BLaER1 (cell line): ENCODE measurements around the gene NRROS.
A peak's percentile ranks its signal among the peaks of the same experiment; 100 is the strongest.

Experiments
- H3K27ac ChIP-seq: shearing (Covaris generic); formaldehyde crosslinking; 2 replicates; pipeline ENCODE4 v1.8.1; 2022
- H3K27me3 ChIP-seq: shearing (Covaris generic); formaldehyde crosslinking; 2 replicates; pipeline ENCODE4 v1.8.1; 2022
- H3K36me3 ChIP-seq: shearing (Covaris generic); formaldehyde crosslinking; 2 replicates; pipeline ENCODE4 v1.8.1; 2022
- H3K4me1 ChIP-seq: shearing (Covaris generic); formaldehyde crosslinking; 2 replicates; pipeline ENCODE4 v1.8.1; 2022
- H3K4me2 ChIP-seq: shearing (Covaris generic); formaldehyde crosslinking; 2 replicates; pipeline ENCODE4 v1.8.1; 2022
- H3K4me3 ChIP-seq: shearing (Covaris generic); formaldehyde crosslinking; 2 replicates; pipeline ENCODE4 v1.8.1; 2022
- H3K9ac ChIP-seq: shearing (Covaris generic); formaldehyde crosslinking; 2 replicates; pipeline ENCODE4 v1.8.1; 2022
- H3K9me3 ChIP-seq: shearing (Covaris generic); formaldehyde crosslinking; 2 replicates; pipeline ENCODE4 v1.8.1; 2022
- H4K20me1 ChIP-seq: shearing (Covaris generic); formaldehyde crosslinking; 2 replicates; pipeline ENCODE4 v1.8.1; 2022
- Cebpa-rat ChIP-seq: shearing (Covaris generic); IDR thresholded peaks from 2 replicates; pipeline ENCODE4 v1.8.1; 2022

Gene NRROS

DNA sequence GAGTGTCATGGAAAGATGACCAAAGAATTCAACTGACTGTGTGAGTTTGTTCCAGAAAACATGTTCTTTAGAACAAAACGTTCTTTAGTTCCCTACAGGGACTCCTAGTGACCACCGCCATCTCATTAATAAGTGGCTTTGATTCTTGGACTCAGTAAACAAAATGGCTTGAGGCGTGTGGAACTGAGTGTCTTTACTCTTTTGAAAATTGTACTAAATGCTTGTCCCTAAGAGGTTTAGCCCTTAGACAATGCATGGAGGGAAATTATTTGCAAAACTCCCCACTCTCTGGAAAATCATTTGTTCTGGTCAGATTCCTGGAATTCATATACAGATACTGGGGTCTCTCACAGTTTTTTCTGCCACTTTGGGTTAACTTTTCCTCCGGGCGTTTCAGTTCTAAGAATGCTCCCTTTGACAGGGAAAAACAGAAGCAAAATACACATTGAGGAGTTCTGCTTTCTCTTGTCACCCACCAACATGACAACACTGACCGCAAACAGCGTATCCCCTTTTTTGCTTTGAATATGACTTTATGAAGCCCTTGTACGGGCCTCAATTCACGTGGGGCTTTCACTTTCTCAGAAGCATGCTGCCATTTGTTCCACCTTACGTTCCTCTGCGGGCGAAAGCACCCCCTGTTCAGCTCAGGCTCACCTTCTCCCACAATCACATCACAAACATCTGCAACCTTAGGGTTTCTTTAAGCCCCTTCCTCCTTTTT lies 15.3 kb upstream of the NRROS start:
- no peak for TF ChIP-seq Cebpa-rat
- no peaks in the 10 kb centered on the region for H3K27me3 ChIP-seq
- no peaks in the 10 kb centered on the region for H4K20me1 ChIP-seq
- no peak overlapping the region for H3K4me3 ChIP-seq
- H3K4me2 ChIP-seq: peak overlapping the region; percentile 51
- no peaks in the 10 kb centered on the region for H3K9me3 ChIP-seq
- no peaks in the 10 kb centered on the region for H3K36me3 ChIP-seq
- peaks cover 27% of the 10 kb centered on the region for H3K4me1 ChIP-seq
- H3K27ac ChIP-seq: 0 out of 2 replicates have a peak overlapping the region, but pooled peaks have one; percentile 52
- H3K9ac ChIP-seq: no peak overlapping the region

DNA sequence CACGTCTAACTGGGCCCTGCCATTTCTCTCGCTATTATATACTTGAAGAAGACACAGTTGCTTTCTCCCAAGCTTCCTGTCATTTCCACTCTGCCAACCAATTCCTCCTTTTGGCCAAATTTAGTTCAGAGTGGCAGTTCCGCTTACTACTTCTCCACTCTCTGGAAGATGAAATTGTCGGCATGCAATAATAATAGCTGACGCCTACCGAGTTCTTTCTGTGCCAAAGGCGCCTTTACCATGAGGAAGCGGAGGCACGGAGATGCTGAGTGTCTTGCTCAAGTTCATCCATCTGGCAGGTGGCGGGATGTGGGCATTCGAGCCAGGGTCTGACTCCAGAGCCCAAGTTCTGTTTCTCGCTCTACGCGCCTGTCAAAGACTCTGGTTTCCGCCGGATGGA lies 14.6 kb upstream of the NRROS start:
- Histone ChIP-seq H3K9me3 (no peaks in the 10 kb centered on the region), H3K4me3 (no peak overlapping the region), H3K27ac (no peak overlapping the region), H3K9ac (no peak overlapping the region), H4K20me1 (no peaks in the 10 kb centered on the region), H3K27me3 (no peaks in the 10 kb centered on the region), H3K4me1 (peaks cover 34% of the 10 kb centered on the region), H3K36me3 (no peaks in the 10 kb centered on the region), H3K4me2 (peak overlapping the region; percentile 51)
- no peak for TF ChIP-seq Cebpa-rat

DNA sequence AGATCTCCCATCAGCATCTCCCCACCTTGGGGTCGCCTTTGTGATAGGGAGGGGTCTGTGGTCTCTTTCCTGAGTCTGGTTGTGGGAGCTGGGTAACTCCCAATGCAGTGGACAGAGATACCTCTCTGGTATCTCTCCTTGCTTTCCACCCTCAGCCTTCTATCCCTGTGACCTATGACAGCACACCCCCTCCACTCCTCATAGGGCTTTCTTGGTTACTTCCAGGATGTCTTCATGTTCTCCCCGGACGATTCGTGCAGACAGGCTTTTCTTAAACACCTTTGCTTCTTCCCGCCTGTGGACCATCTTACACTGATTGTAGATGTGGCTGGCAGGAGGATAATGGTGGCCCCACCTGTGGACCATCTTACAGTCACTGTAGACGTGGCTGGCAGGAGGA lies 14.2 kb upstream of the NRROS start:
- Histone ChIP-seq H3K9ac (no peak overlapping the region), H4K20me1 (no peaks in the 10 kb centered on the region), H3K9me3 (no peaks in the 10 kb centered on the region), H3K27me3 (no peaks in the 10 kb centered on the region), H3K36me3 (no peaks in the 10 kb centered on the region), H3K4me1 (peaks cover 38% of the 10 kb centered on the region), H3K4me2 (no peak overlapping the region; the same call in 1 of the 2 replicates), H3K27ac (no peak overlapping the region), H3K4me3 (no peak overlapping the region)
- TF ChIP-seq Cebpa-rat: no peak

DNA sequence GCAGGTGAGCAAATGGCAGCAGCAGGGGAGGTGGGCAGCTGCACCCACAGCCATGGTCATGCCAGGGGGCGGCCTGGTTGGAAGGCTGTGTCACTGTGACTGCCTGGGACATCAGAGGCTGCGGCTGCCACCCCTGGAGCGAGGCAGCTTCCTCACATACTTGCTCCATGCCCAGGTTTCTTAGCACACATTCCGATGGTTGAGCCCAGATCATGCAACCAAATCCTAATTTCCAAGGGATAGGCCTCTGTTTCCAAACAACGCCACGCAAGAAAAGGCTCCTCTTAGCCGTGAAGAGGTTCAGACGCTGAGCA lies 11.6 kb upstream of the NRROS start:
- peaks cover 55% of the 10 kb centered on the region for H3K4me1 ChIP-seq
- no peak overlapping the region for H3K4me2 ChIP-seq
- no peak overlapping the region for H3K4me3 ChIP-seq
- H3K9ac ChIP-seq: no peak overlapping the region
- no peaks in the 10 kb centered on the region for H4K20me1 ChIP-seq
- 0 out of 2 replicates have a peak overlapping the region, but pooled peaks have one; percentile 18 for H3K27ac ChIP-seq
- no peaks in the 10 kb centered on the region for H3K36me3 ChIP-seq
- H3K9me3 ChIP-seq: no peaks in the 10 kb centered on the region
- H3K27me3 ChIP-seq: no peaks in the 10 kb centered on the region
- TF ChIP-seq Cebpa-rat: no peak

DNA sequence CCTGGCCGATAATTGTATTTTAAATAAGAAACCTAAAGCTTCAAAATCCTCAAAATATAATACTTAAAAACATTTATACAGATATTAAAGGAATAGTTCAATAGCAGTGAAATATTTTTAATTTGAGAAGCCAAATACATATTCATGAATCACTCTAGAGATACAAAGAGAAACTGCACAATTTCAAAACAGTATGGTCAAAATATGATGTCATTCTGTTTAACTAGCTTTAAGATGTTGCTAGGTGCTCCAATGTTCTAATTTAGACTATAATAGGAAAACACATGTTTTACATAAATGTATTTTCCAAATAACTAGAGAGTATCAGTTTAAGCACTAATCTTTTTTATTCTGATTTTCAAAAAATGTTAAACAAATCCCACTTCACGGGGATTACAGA lies 10.3 kb upstream of the NRROS start:
- peak overlapping the region; percentile 94; the same call in 1 of the 2 replicates for H3K4me2 ChIP-seq
- no peaks in the 10 kb centered on the region for H3K9me3 ChIP-seq
- no peak for TF ChIP-seq Cebpa-rat
- no peaks in the 10 kb centered on the region for H3K27me3 ChIP-seq
- H3K27ac ChIP-seq: 0 out of 2 replicates have a peak overlapping the region, but pooled peaks have one; percentile 96
- H3K9ac ChIP-seq: no peak overlapping the region
- H4K20me1 ChIP-seq: no peaks in the 10 kb centered on the region
- H3K4me3 ChIP-seq: no peak overlapping the region
- peaks cover 53% of the 10 kb centered on the region for H3K4me1 ChIP-seq
- no peaks in the 10 kb centered on the region for H3K36me3 ChIP-seq

DNA sequence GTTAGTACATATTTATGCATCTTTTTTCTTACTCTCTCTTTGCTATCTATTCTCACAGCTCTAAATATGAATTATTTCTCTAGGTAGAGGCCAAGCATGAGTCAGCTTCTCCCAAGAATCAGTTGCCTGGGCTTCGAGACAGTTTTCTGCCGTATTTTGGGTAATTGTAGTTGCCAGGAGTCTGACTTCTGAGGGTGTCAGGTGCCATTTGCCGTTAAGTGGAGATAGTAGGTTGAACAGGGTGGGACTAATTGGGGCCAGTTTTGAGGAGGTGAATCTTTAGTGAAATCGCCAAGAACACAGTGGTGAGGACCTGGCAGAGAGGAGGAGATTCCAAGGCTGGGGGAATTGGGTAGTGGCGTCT lies 7.8 kb upstream of the NRROS start:
- Histone ChIP-seq H3K9me3 (no peaks in the 10 kb centered on the region), H3K4me1 (peaks cover 67% of the 10 kb centered on the region), H3K4me3 (peak overlapping the region; percentile 66), H3K27me3 (no peaks in the 10 kb centered on the region), H4K20me1 (no peaks in the 10 kb centered on the region), H3K36me3 (no peaks in the 10 kb centered on the region), H3K27ac (peak overlapping the region; percentile 96), H3K9ac (peak overlapping the region; percentile 86), H3K4me2 (peak overlapping the region; percentile 94)
- no peak for TF ChIP-seq Cebpa-rat

DNA sequence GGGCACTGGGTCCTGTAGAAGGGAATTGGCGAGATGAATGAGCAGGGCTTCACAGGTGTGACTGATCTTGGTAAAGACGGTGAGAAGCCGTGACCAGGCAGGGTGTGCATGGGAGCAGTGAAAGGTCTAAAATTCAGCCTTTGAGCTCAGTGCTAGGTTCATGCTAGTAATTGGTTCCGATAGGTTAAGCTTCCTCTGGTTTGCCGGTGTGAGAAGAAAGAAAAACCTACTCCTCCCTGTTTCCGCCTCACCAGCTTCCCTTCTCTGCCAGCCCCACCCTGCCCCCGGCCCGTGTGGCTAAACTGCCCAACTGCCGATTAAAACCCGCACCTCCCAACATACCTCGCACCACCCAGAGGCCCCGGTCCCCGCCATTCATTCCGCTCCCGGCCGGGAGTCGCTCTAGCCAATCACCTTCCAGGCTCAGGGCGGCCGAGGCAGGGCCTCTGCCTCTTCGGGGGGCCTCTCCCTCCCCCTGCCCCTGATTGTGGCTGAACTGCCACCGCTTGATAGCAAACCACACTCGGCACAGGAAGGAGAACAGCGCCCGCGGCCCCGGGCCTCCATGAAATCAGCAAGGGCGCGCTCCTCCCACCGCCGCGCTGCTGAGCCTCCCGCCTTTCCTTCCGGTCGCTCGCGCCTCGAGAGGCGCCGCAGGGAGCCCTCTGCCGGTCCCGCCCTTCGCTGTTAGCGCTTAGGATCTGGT lies 7.3 kb upstream of the NRROS start:
- peak overlapping the region; percentile 73 for H3K4me3 ChIP-seq
- TF ChIP-seq Cebpa-rat: no peak
- no peaks in the 10 kb centered on the region for H4K20me1 ChIP-seq
- peaks cover 70% of the 10 kb centered on the region for H3K4me1 ChIP-seq
- peak overlapping the region; percentile 96 for H3K9ac ChIP-seq
- H3K27me3 ChIP-seq: no peaks in the 10 kb centered on the region
- no peaks in the 10 kb centered on the region for H3K9me3 ChIP-seq
- H3K27ac ChIP-seq: peak overlapping the region; percentile 99
- peak overlapping the region; percentile 94 for H3K4me2 ChIP-seq
- H3K36me3 ChIP-seq: no peaks in the 10 kb centered on the region

DNA sequence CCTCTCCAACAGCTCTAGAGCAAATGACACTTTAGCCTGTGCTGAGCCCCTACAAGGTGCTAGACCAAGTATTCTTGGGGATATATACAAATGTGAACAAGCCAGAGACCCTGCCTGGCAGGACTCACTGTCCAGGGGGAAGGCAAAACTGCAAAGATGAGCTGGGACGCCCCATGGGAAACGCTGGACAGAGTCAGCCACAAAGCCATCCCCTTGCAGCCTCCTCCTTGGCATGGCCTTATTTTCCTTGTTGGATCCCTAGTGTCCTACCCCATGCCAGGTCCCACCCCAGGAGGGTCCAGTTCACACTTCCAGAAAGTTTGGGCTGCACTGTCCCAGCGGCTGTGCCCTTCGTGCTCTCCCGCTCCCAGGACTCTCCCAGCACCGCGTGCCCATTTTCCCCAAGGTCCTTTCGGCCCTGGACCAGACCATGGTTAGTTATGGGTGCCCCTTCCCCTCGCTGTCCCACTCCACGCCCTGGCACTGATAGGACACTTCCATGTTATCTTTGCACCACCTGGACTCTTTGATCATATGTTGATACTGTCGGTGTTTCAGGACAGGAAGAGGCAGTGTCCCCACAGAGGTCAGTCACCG lies 5.8 kb upstream of the NRROS start:
- peak overlapping the region; percentile 99 for H3K27ac ChIP-seq
- H3K4me2 ChIP-seq: peak overlapping the region; percentile 98
- peak overlapping the region; percentile 73 for H3K4me3 ChIP-seq
- peak overlapping the region; percentile 96 for H3K9ac ChIP-seq
- TF ChIP-seq Cebpa-rat: no peak
- no peaks in the 10 kb centered on the region for H3K36me3 ChIP-seq
- no peaks in the 10 kb centered on the region for H4K20me1 ChIP-seq
- H3K4me1 ChIP-seq: peaks cover 78% of the 10 kb centered on the region
- H3K9me3 ChIP-seq: no peaks in the 10 kb centered on the region
- no peaks in the 10 kb centered on the region for H3K27me3 ChIP-seq

DNA sequence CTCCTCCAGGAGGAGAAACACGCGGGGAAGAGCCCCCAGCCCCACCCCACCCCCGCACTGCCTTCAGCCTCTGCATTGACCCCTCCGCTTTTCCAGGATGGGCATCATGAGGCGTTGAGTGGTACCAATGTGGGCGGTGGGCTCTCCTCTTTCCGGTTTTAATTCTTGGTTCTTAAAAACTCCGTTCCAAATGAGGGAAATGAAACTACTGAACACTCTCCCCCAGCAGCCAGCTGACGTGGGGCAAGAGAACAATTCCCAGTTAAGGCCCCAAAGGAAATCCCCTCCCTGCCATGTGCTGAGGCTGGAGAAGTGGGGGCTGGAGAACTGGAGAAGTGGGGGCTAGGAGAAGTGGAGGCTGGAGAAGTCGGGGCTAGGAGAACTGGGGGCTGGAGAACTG lies 5.3 kb upstream of the NRROS start:
- Histone ChIP-seq H3K36me3 (no peaks in the 10 kb centered on the region), H3K4me1 (peaks cover 83% of the 10 kb centered on the region), H3K27ac (peak overlapping the region; percentile 99), H4K20me1 (no peaks in the 10 kb centered on the region), H3K27me3 (no peaks in the 10 kb centered on the region), H3K4me2 (peak overlapping the region; percentile 98), H3K9ac (peak overlapping the region; percentile 96), H3K4me3 (peak overlapping the region; percentile 73), H3K9me3 (no peaks in the 10 kb centered on the region)
- TF ChIP-seq Cebpa-rat: no peak

DNA sequence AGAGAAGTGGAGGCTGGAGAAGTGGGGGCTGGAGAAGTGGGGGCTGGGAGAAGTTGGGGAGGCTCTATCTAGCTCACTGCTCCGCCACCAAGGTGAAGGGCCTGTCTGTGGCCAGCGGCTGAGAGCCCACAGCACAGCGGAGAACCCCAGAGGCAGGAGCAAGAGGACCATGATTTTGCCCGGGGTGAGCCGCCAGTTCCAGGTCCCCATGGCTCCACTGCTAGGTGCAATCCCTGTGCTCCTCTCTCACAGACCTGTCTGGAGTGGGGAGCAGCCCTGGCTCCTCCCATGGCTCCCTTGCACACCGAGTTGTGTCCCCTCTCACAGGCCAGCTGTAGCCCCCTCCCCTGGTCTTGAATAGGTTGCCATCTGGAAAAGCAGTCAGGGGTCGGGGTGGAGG lies 4.7 kb upstream of the NRROS start:
- H3K27ac ChIP-seq: peak overlapping the region; percentile 99
- no peak for TF ChIP-seq Cebpa-rat
- no peaks in the 10 kb centered on the region for H3K27me3 ChIP-seq
- no peak overlapping the region for H3K4me3 ChIP-seq
- no peak overlapping the region; the same call in 1 of the 2 replicates for H3K9ac ChIP-seq
- H4K20me1 ChIP-seq: no peaks in the 10 kb centered on the region
- no peaks in the 10 kb centered on the region for H3K9me3 ChIP-seq
- H3K4me1 ChIP-seq: peaks cover 77% of the 10 kb centered on the region
- H3K36me3 ChIP-seq: no peaks in the 10 kb centered on the region
- peak overlapping the region; percentile 98 for H3K4me2 ChIP-seq
